WTC11 (cell line): ENCODE results near the gene GOLGA6C. TPM values are rescaled to one million over a fixed set of nuclear protein-coding genes. Genes with fewer than 3 reads are reported as not detected.
A peak's percentile ranks its signal among the peaks of the same experiment; 100 is the strongest.
"Not testable (repeated sequence)": the region's sequence is repeated elsewhere in the genome, so short reads cannot be mapped to it uniquely, and the experiment has no call there.

Experiments
- ATAC-seq: fragments of 200-7000 bp; cut with Tn5 transposase; 2 replicates; pipeline ENCODE4 v1.10.0; 2021; ENCODE audit warnings: mild to moderate bottlenecking, moderate library complexity
- Bru-seq: library from RNA; stranded (reverse); fragments of 400-500 nt; gene quantifications from one replicate; lab custom pipeline; 2021; lab: Mats Ljungman, UMichigan
- CTCF ChIA-PET: fragments of 300-600 bp; sonication (Branson Sonifier 250); formaldehyde crosslinking; loops from one replicate; lab custom pipeline; 2021; ENCODE audit warnings: antibody characterized with exemption; lab: Charles Lee
- POLR2A ChIA-PET: fragments of 350-600 bp; sonication (Branson Sonifier 250); formaldehyde crosslinking; loops from one replicate; lab custom pipeline; 2021; ENCODE audit warnings: antibody characterized with exemption; lab: Charles Lee
- DNase-seq: peaks from one replicate; pipeline ENCODE4 v3.0.0; 2021; ENCODE audit warnings: low spot score
- H3K27ac Mint-ChIP-seq: 2 replicates; pipeline ENCODE4 v1.8.0; 2021; ENCODE audit warnings: mixed read lengths
- H3K27me3 Mint-ChIP-seq: 2 replicates; pipeline ENCODE4 v1.8.0; 2021; ENCODE audit warnings: low read depth, mild to moderate bottlenecking, moderate library complexity, mixed read lengths
- H3K36me3 Mint-ChIP-seq: 2 replicates; pipeline ENCODE4 v1.8.0; 2021; ENCODE audit warnings: mixed read lengths
- H3K4me1 Mint-ChIP-seq: 2 replicates; pipeline ENCODE4 v1.8.0; 2022; ENCODE audit warnings: mixed read lengths
- H3K4me3 Mint-ChIP-seq: 2 replicates; pipeline ENCODE4 v1.8.0; 2021; ENCODE audit warnings: mild to moderate bottlenecking, moderate library complexity, mixed read lengths
- H3K9me3 Mint-ChIP-seq: 2 replicates; pipeline ENCODE4 v1.8.0; 2021; ENCODE audit warnings: mixed read lengths
- JAZF1 ChIP-seq: fragments of 250-450 bp; sonication (Bioruptor Pico); IDR thresholded peaks from 2 replicates; pipeline ENCODE4 v1.9.0; 2021; ENCODE audit warnings: moderate library complexity, mild to moderate bottlenecking, inconsistent platforms
- JUN ChIP-seq: sonication (generic); formaldehyde crosslinking; IDR thresholded peaks from 2 replicates; pipeline ENCODE4 v1.8.0; 2023; ENCODE audit warnings: mild to moderate bottlenecking, missing genetic modification reagents
- MXD4 ChIP-seq: fragments of 250-450 bp; sonication (Bioruptor Pico); IDR thresholded peaks from 2 replicates; pipeline ENCODE4 v1.8.0; 2021; ENCODE audit warnings: mild to moderate bottlenecking, moderate library complexity, borderline replicate concordance
- PRRX2 ChIP-seq: fragments of 250-450 bp; sonication (Bioruptor Pico); IDR thresholded peaks from 2 replicates; pipeline ENCODE4 v1.8.0; 2021; ENCODE audit warnings: mild to moderate bottlenecking
- TP53 ChIP-seq: sonication (generic); formaldehyde crosslinking; IDR thresholded peaks from 2 replicates; pipeline ENCODE4 v1.8.1; 2023; ENCODE audit warnings: mild to moderate bottlenecking, missing genetic modification reagents
- ZBTB21 ChIP-seq: sonication (generic); formaldehyde crosslinking; IDR thresholded peaks from 2 replicates; pipeline ENCODE4 v1.8.1; 2023; ENCODE audit warnings: mild to moderate bottlenecking, missing genetic modification reagents, borderline replicate concordance
- ZNF263 ChIP-seq: sonication (generic); formaldehyde crosslinking; IDR thresholded peaks from 2 replicates; pipeline ENCODE4 v1.8.1; 2022; ENCODE audit warnings: low read depth, mild to moderate bottlenecking, moderate library complexity, missing genetic modification reagents
- ZNF317 ChIP-seq: sonication (generic); formaldehyde crosslinking; IDR thresholded peaks from 2 replicates; pipeline ENCODE4 v1.8.1; 2023; ENCODE audit warnings: low read depth, mild to moderate bottlenecking, moderate library complexity, missing genetic modification reagents, borderline replicate concordance
- ZNF416 ChIP-seq: fragments of 250-450 bp; sonication (Bioruptor Pico); IDR thresholded peaks from 2 replicates; pipeline ENCODE4 v1.9.0; 2021; ENCODE audit warnings: mild to moderate bottlenecking, inconsistent platforms
- long read RNA-seq, 3 experiments: library from RNA in 1 of 3; library from capped mRNA in 1 of 3; library from polyadenylated mRNA in 1 of 3; unstranded in 2 of 3; stranded (forward) in 1 of 3; transcript quantifications; one replicate each; pipeline ENCODE4 v2.0.0, GENCODE V29; 2021
- total RNA-seq: library from RNA; stranded (reverse); gene quantifications from 3 replicates; pipeline ENCODE4 v1.2.3, GENCODE V29; 2021
- TF ChIP-seq, protein P1 (sequence below): sonication (generic); formaldehyde crosslinking; IDR thresholded peaks from 2 replicates; pipeline ENCODE4 v1.8.0; 2022; ENCODE audit warnings: mild to moderate bottlenecking, missing genetic modification reagents
- TF ChIP-seq, protein P2 (sequence below): sonication (generic); formaldehyde crosslinking; IDR thresholded peaks from 2 replicates; pipeline ENCODE4 v1.8.0; 2023; ENCODE audit warnings: missing genetic modification reagents
- TF ChIP-seq, protein P3 (sequence below): fragments of 250-450 bp; sonication (Bioruptor Pico); conservative IDR thresholded peaks from 2 replicates; pipeline ENCODE4 v1.9.0; 2021; ENCODE audit warnings: mild to moderate bottlenecking
- TF ChIP-seq, protein P4 (sequence below): fragments of 250-450 bp; sonication (Bioruptor Pico); IDR thresholded peaks from 2 replicates; pipeline ENCODE4 v2.1.2; 2022; ENCODE audit warnings: mild to moderate bottlenecking, moderate library complexity
- TF ChIP-seq, protein P5 (sequence below): sonication (generic); formaldehyde crosslinking; IDR thresholded peaks from 2 replicates; pipeline ENCODE4 v1.8.1; 2023; ENCODE audit warnings: mild to moderate bottlenecking, missing genetic modification reagents, moderate library complexity
- TF ChIP-seq, protein P6 (sequence below): sonication (generic); formaldehyde crosslinking; IDR thresholded peaks from 2 replicates; pipeline ENCODE4 v1.8.1; 2022; ENCODE audit warnings: low read depth, missing genetic modification reagents, borderline replicate concordance
- TF ChIP-seq, protein P7 (sequence below): fragments of 200-600 bp; IDR thresholded peaks from 2 replicates; pipeline ENCODE4 v1.8.0; 2022; ENCODE audit warnings: antibody characterized with exemption

Gene GOLGA6C, protein sequence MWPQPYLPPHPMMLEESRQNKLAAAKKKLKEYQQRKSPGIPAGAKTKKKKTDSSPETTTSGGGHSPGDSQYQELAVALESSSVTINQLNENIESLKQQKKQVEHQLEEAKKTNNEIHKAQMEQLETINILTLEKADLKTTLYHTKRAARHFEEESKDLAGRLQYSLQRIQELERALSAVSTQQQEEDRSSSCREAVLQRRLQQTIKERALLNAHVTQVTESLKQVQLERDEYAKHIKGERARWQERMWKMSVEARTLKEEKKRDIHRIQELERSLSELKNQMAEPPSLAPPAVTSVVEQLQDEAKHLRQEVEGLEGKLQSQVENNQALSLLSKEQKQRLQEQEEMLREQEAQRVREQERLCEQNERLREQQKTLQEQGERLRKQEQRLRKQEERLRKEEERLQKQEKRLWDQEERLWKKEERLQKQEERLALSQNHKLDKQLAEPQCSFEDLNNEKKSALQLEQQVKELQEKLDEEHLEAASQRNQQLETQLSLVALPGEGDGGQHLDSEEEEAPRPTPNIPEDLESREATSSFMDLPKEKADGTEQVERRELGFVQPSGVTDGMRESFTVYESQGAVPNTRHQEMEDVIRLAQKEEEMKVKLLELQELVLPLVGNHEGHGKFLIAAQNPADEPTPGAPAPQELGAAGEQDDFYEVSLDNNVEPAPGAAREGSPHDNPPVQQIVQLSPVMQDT
- 0.52 to 0.60 TPM (median 0.55 TPM) in 3 replicates for total RNA-seq
- percentile 21 among the genes with signal in this experiment for Bru-seq, nascent RNA
- long read RNA-seq, experiment 1: 0 reads
- long read RNA-seq, experiment 2: 0 reads
- long read RNA-seq, experiment 3: 0 reads

DNA sequence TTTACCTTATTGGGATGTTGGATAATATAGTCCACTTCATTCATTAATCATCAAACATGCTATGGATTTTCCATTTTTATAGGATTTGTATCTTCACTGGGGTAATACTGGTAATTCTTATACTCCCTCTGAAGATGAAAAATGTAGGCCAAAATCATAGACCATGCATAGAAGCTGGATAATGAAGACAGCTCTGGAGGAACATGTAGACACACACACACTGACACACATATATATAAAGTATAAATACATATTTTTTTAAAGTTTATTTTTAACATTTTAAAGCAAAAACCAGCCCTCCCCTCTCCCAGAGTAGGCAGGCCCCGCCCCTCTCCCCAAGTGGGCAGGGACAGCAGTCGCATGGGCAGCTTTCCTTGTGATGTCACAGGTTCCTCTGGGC lies at the start of gene GOLGA6C:
Gene GOLGA6C (plus strand): TSS at position 301 of the 400 bp plus-strand sequence. CDS start 265 bp downstream, outside the sequence.
- peaks cover 14% of the 10 kb centered on the region for H3K4me1 Mint-ChIP-seq
- H3K4me3 Mint-ChIP-seq, CTCF ChIA-PET, POLR2A ChIA-PET, ATAC-seq, H3K36me3 Mint-ChIP-seq, H3K27ac Mint-ChIP-seq, H3K27me3 Mint-ChIP-seq, H3K9me3 Mint-ChIP-seq: not testable (repeated sequence)
- peak; percentile 56 for DNase-seq

DNA sequence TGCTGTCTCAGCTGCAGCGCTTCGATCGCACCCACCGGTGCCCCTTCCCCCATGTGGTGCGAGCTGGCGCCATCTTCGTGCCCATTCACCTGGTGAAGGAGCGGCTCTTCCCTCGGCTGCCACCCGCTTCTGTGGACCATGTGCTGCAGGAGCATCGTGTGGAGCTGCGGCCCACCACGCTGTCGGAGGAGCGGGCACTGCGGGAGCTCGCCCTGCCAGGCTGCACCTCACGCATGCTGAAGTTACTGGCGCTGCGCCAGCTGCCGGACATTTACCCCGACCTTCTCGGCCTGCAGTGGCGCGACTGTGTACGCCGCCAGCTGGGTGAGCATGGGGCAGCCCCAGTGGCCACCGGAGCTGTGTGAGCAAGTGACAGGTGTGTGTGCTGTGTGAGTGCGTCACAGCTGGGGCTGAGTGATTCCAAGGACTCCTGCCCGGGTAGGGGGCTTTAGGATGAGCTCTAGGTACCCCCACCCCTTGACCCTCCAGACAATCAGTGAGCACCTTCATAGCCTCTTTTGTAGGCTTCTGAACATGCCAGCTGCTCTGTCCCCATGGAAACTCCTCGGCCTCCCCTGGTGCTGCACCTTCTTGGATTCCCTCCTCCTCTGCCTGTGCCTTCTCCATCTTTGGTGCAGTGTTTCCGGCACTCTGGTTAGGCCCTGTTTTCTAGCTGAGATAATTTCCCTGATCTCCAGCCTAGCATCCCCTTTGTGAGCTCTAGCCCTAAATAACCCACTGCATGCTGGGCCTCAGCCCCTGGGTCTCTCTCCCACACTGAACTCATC lies 49.4 kb upstream of the GOLGA6C start:
- no peaks in the 10 kb centered on the region for H3K9me3 Mint-ChIP-seq
- H3K27me3 Mint-ChIP-seq: no peaks in the 10 kb centered on the region
- H3K27ac Mint-ChIP-seq: peak overlapping the region; percentile 13; the same call in 1 of the 2 replicates
- DNase-seq: no peak
- TF ChIP-seq ZBTB21: no peak
- TF ChIP-seq MXD4 (CRISPR knock-in tag): no peak
- TF ChIP-seq ZNF317 (CRISPR knock-in tag): no peak
- TF ChIP-seq, protein P1, sequence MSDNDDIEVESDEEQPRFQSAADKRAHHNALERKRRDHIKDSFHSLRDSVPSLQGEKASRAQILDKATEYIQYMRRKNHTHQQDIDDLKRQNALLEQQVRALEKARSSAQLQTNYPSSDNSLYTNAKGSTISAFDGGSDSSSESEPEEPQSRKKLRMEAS (CRISPR knock-in tag): no peak
- no peak for TF ChIP-seq PRRX2 (CRISPR knock-in tag)
- no peak for TF ChIP-seq JUN (CRISPR knock-in tag)
- TF ChIP-seq, protein P2, sequence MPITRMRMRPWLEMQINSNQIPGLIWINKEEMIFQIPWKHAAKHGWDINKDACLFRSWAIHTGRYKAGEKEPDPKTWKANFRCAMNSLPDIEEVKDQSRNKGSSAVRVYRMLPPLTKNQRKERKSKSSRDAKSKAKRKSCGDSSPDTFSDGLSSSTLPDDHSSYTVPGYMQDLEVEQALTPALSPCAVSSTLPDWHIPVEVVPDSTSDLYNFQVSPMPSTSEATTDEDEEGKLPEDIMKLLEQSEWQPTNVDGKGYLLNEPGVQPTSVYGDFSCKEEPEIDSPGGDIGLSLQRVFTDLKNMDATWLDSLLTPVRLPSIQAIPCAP (CRISPR knock-in tag): no peak
- no peak for TF ChIP-seq ZNF263 (CRISPR knock-in tag)
- TF ChIP-seq ZNF416: no peak
- TF ChIP-seq, protein P3, sequence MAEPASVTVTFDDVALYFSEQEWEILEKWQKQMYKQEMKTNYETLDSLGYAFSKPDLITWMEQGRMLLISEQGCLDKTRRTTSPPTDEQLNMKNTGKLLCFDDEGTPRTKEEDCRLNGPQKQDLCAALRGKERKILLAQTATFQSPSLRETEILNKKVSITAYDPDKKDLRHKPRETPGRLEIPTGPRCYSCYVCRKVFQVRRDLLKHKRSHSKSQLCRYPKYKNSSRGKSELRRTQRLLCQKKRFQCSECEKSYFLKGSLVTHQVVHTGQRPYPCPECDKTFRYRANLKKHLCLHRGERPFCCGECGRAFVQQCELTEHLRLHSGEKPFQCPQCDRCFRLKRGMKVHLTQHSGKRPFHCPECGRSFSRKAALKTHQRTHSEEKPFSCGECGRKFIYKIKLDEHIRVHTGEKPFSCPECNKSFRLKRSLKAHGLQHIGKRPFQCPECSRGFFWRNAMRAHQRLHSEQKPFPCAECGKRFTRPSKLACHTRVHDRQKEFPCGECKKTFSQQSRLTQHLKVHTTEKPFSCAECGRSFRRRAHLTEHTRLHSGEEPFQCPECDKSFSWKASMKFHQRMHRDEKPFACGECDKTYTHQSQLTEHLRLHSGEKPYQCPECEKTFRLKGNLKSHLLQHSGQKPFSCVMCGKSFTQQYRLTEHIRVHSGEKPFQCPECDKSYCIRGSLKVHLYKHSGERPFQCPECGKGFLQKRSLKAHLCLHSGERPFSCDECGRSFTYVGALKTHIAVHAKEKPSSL: no peak
- TF ChIP-seq JAZF1: no peak
- TF ChIP-seq, protein P4, sequence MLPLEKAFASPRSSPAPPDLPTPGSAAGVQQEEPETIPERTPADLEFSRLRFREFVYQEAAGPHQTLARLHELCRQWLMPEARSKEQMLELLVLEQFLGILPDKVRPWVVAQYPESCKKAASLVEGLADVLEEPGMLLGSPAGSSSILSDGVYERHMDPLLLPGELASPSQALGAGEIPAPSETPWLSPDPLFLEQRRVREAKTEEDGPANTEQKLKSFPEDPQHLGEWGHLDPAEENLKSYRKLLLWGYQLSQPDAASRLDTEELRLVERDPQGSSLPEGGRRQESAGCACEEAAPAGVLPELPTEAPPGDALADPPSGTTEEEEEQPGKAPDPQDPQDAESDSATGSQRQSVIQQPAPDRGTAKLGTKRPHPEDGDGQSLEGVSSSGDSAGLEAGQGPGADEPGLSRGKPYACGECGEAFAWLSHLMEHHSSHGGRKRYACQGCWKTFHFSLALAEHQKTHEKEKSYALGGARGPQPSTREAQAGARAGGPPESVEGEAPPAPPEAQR (CRISPR knock-in tag): no peak
- no peak for TF ChIP-seq TP53 (CRISPR knock-in tag)
- TF ChIP-seq, protein P5, sequence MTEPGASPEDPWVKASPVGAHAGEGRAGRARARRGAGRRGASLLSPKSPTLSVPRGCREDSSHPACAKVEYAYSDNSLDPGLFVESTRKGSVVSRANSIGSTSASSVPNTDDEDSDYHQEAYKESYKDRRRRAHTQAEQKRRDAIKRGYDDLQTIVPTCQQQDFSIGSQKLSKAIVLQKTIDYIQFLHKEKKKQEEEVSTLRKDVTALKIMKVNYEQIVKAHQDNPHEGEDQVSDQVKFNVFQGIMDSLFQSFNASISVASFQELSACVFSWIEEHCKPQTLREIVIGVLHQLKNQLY (CRISPR knock-in tag): no peak
- TF ChIP-seq, protein P6, sequence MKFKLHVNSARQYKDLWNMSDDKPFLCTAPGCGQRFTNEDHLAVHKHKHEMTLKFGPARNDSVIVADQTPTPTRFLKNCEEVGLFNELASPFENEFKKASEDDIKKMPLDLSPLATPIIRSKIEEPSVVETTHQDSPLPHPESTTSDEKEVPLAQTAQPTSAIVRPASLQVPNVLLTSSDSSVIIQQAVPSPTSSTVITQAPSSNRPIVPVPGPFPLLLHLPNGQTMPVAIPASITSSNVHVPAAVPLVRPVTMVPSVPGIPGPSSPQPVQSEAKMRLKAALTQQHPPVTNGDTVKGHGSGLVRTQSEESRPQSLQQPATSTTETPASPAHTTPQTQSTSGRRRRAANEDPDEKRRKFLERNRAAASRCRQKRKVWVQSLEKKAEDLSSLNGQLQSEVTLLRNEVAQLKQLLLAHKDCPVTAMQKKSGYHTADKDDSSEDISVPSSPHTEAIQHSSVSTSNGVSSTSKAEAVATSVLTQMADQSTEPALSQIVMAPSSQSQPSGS (CRISPR knock-in tag): no peak
- TF ChIP-seq, protein P7, sequence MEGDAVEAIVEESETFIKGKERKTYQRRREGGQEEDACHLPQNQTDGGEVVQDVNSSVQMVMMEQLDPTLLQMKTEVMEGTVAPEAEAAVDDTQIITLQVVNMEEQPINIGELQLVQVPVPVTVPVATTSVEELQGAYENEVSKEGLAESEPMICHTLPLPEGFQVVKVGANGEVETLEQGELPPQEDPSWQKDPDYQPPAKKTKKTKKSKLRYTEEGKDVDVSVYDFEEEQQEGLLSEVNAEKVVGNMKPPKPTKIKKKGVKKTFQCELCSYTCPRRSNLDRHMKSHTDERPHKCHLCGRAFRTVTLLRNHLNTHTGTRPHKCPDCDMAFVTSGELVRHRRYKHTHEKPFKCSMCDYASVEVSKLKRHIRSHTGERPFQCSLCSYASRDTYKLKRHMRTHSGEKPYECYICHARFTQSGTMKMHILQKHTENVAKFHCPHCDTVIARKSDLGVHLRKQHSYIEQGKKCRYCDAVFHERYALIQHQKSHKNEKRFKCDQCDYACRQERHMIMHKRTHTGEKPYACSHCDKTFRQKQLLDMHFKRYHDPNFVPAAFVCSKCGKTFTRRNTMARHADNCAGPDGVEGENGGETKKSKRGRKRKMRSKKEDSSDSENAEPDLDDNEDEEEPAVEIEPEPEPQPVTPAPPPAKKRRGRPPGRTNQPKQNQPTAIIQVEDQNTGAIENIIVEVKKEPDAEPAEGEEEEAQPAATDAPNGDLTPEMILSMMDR: no peak
- CTCF ChIA-PET: interaction anchor here (0.9 to 2.2 kb wide), 7 partner anchors 10 to 179 kb away, joined by 3 to 11 read pairs (median 4); no protein-coding TSS in a partner anchor
- peaks cover 43% of the 10 kb centered on the region for H3K36me3 Mint-ChIP-seq
- no peak for ATAC-seq
- no peak overlapping the region for H3K4me3 Mint-ChIP-seq
- peaks cover 21% of the 10 kb centered on the region for H3K4me1 Mint-ChIP-seq
- POLR2A ChIA-PET: interaction anchor here (0.5 to 0.6 kb wide), 2 partner anchors 18 to 26 kb away, joined by 3 read pairs; no protein-coding TSS in a partner anchor
